Body of pancreas (tissue), 4 donors: ENCODE data around the gene FCGR3A.

ENCODE experiments used
- CTCF ChIP-seq, 7 experiments: fragments of 450-650 bp in 4 of 7; fragments of 200-600 bp in 3 of 7; sonication (generic) in 3 of 7; IDR thresholded peaks; one replicate each; pipeline ENCODE4 v1.5.1; 2016 to 2019; ENCODE audit warnings: antibody characterized with exemption in 7 of 7
- POLR2A ChIP-seq, 3 donors: fragments of 450-650 bp; IDR thresholded peaks; one replicate each; pipeline ENCODE4 v1.6.1; 2016; ENCODE audit warnings: antibody characterized with exemption in 3 of 3, mild to moderate bottlenecking in 2 of 3

DNA sequence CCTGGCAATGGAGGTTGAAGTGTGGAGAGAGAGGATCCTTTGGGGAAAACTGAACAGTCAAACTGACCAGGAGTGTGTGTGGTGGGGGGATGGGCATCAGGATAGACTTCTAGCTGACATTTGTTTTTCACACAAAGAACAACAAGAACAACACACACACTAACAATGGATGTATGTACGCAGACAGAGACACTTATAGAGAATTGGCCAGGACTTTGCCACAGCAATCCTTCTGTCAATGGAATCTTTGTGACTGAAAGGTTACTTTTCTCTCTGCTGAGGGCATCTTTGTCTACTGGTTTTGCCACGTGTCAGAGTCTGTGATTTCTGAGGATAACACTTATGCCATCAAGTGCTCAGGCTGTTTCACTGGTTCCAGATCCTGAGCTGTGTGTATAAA is 56.8 kb downstream of the FCGR3A start:
- TF ChIP-seq POLR2A (IDR thresholded peaks at IDR 0.05) (no peak), CTCF (IDR thresholded peaks at IDR 0.05) (no peak)
